ENCODE data around the gene PCYT2. TPM values are rescaled to one million over a fixed set of nuclear protein-coding genes. Genes with fewer than 3 reads are reported as not detected.

PCYT2 gene
- total and polyA plus RNA-seq, 10 of the 15 experiments (the other 5 are each of a cell fraction or from before 2014, with no cell fraction given), result 0.63 to 72.0 (median 45.0) TPM

DNA sequence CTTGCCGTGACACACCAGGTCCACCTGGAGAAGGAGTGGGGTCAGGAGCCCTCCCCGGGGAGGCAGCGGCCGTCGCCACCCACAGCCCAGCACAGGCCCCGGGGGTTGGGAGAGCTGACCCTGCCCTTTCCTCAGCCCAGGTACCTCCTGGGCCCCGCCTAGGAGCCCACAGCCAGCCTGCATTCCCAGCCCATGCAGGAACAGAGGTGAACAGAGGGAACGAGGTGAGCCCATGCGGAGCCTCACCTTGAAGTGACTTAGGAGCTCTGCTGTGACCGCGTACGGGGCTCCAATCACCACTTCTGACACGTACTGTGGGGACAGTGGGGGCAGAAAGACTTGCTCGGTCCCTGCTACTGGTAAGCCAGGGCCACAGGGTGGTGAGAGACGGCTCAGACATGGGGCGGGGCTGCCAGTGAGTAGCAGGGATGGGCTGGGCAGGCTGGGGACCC lies 5.7 kb downstream of the PCYT2 start (continued):
- TF ChIP-seq, protein P1, sequence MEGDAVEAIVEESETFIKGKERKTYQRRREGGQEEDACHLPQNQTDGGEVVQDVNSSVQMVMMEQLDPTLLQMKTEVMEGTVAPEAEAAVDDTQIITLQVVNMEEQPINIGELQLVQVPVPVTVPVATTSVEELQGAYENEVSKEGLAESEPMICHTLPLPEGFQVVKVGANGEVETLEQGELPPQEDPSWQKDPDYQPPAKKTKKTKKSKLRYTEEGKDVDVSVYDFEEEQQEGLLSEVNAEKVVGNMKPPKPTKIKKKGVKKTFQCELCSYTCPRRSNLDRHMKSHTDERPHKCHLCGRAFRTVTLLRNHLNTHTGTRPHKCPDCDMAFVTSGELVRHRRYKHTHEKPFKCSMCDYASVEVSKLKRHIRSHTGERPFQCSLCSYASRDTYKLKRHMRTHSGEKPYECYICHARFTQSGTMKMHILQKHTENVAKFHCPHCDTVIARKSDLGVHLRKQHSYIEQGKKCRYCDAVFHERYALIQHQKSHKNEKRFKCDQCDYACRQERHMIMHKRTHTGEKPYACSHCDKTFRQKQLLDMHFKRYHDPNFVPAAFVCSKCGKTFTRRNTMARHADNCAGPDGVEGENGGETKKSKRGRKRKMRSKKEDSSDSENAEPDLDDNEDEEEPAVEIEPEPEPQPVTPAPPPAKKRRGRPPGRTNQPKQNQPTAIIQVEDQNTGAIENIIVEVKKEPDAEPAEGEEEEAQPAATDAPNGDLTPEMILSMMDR (IDR thresholded peaks at IDR 0.05 in 2 of 3, conservative IDR thresholded peaks at IDR 0.05 in 1 of 3; ENCODE audit: control insufficient read depth in 2 of 3, extremely low read depth in 1 of 3, insufficient read depth in 1 of 3, low read depth in 3 of 3, low read length in 3 of 3), result no peak
- TF ChIP-seq ZNF24 (IDR thresholded peaks at IDR 0.05), result no peak
- TF ChIP-seq, protein P2, sequence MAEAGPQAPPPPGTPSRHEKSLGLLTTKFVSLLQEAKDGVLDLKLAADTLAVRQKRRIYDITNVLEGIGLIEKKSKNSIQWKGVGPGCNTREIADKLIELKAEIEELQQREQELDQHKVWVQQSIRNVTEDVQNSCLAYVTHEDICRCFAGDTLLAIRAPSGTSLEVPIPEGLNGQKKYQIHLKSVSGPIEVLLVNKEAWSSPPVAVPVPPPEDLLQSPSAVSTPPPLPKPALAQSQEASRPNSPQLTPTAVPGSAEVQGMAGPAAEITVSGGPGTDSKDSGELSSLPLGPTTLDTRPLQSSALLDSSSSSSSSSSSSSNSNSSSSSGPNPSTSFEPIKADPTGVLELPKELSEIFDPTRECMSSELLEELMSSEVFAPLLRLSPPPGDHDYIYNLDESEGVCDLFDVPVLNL (IDR thresholded peaks at IDR 0.05; ENCODE audit: low read depth, low read length), result no peak
- TF ChIP-seq KDM1A (IDR thresholded peaks at IDR 0.05; ENCODE audit: borderline replicate concordance), result no peak
- TF ChIP-seq TAF1 (IDR thresholded peaks at IDR 0.05; ENCODE audit: borderline replicate concordance, low read depth, low read length), result no peak
- TF ChIP-seq EP300 (IDR thresholded peaks at IDR 0.05; ENCODE audit: borderline replicate concordance in 1 of 2, control insufficient read depth in 1 of 2, low read depth in 2 of 2, low read length in 2 of 2), result no peak
- no peak for TF ChIP-seq WRNIP1 (IDR thresholded peaks at IDR 0.05; ENCODE audit: borderline replicate concordance, low read depth, low read length)
- no peak for TF ChIP-seq ZZZ3 (IDR thresholded peaks at IDR 0.05; ENCODE audit: control insufficient read depth, insufficient read length, low read depth)
- no peak for TF ChIP-seq SMAD5 (IDR thresholded peaks at IDR 0.05; ENCODE audit: low read depth)

All from GM12878 (cell line).